GM18505 (cell line): ENCODE data around the gene WNT7B.

Experiments used
- ATAC-seq: cut with Tn5 transposase; IDR thresholded peaks from one replicate; pipeline ENCODE4 v1.9.1; 2021; ENCODE audit not compliant: unreplicated experiment
- POLR2A ChIP-seq: IDR thresholded peaks from 4 replicates; pipeline ENCODE4 v1.6.1; 2011; ENCODE audit warnings: borderline replicate concordance; ENCODE audit not compliant: insufficient read depth, insufficient read length; ENCODE audit errors: extremely low read depth

WNT7B gene

DNA sequence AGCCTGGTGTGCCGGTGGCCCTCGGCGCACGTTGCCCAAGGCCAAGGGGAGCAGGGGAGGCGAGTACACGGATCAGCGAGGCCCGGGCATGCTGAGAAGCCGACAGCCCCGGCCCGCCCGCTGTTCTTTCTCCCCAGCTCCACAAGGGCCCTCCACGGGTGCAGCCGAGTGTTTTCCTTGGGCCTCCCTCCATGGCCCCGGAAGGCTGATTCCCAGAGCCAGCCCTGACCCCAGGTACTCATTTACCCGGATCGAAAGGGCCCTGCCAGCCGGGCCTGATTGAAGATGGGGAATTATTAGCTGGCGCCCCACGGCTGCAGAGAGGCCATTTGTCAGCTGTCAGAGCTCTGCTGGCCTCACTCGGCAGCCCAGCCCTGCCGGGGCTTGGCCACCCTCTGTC is 53.1 kb downstream of the WNT7B start:
- ATAC-seq, result no peak
- no peak for TF ChIP-seq POLR2A

DNA sequence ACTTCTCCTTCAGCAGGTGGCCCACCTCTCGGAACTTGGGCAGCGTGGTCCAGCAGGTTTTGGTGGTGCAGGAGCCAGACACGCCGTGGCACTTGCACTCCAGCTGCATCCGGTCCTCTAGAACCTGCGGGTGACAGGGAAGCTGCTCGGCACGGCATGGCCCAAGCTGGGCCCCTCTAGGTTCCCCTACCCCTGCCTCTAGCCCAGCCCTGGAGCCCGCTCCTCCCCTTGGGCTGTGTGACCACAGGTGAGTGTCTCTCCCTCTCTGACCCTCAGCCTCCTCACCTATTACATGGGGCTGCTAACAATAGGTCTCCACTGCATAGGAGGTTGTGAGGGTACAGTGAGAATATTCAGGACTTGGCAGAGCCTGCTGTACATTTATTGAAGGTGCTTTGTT is 53.8 kb downstream of the WNT7B start:
- ATAC-seq, result no peak
- no peak for TF ChIP-seq POLR2A

- no peak for ATAC-seq
- no peak for TF ChIP-seq POLR2A
Measured at GRCh38 chr22:45922661-45923060, 54.3 kb downstream of the WNT7B start.

DNA sequence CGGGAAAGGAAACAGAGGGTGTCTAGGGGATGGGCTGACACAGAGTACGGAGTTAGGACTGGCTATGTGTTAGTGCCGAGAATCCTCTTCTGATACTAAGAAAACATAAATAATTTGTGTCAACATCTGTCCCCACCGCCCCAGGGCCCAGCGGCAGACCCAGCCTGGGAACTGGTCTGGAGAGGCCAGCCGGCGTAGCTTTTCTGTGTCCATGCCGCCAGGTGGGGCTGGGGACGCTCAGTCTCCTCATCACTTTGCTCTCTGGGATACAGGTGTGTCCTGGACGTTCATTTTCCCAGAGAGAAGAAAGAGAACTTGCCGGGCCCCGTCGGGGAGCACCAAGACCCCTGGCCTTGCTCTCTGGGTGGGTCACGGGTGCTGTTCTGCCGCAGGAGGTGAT is 54.7 kb downstream of the WNT7B start:
- no peak for TF ChIP-seq POLR2A
- no peak for ATAC-seq

- no peak for TF ChIP-seq POLR2A
- no peak for ATAC-seq
Measured at GRCh38 chr22:45919504-45920286, 57.3 kb downstream of the WNT7B start.

- no peak for ATAC-seq
- TF ChIP-seq POLR2A, result no peak
Measured at GRCh38 chr22:45918459-45919370, 58.2 kb downstream of the WNT7B start.

- ATAC-seq, result no peak
- TF ChIP-seq POLR2A, result no peak
Measured at GRCh38 chr22:45917700-45918458, 59.1 kb downstream of the WNT7B start.

GRCh38 chr22:45917146-45917545 is 59.8 kb downstream of the WNT7B start:
- TF ChIP-seq POLR2A, result no peak
- ATAC-seq, result no peak

- no peak for ATAC-seq
Measured at GRCh38 chr22:45916515-45916914, 60.4 kb downstream of the WNT7B start.

GRCh38 chr22:45915841-45916240 is 61.1 kb downstream of the WNT7B start:
- ATAC-seq, result no peak
- TF ChIP-seq POLR2A, result no peak

More at GRCh38 chr22:45916515-45916914, 60.4 kb downstream of the WNT7B start:
- TF ChIP-seq POLR2A, result no peak

GRCh38 chr22:45915151-45915550 is 61.8 kb downstream of the WNT7B start:
- no peak for TF ChIP-seq POLR2A
- ATAC-seq, result no peak

GRCh38 chr22:45914309-45914708 is 62.7 kb downstream of the WNT7B start:
- no peak for TF ChIP-seq POLR2A
- no peak for ATAC-seq

- TF ChIP-seq POLR2A, result no peak
- ATAC-seq, result no peak
Measured at GRCh38 chr22:45912910-45913309, 64.1 kb downstream of the WNT7B start.
